Measurements from ENCODE around the gene FGF11. TPM values are rescaled to one million over a fixed set of nuclear protein-coding genes. Genes with fewer than 3 reads are reported as not detected.

FGF11 gene
- total and polyA plus RNA-seq, 2 of the 13 experiments (the other 11 are each of a cell fraction or from before 2014, with no cell fraction given) = 0.20 to 7.6 TPM

DNA sequence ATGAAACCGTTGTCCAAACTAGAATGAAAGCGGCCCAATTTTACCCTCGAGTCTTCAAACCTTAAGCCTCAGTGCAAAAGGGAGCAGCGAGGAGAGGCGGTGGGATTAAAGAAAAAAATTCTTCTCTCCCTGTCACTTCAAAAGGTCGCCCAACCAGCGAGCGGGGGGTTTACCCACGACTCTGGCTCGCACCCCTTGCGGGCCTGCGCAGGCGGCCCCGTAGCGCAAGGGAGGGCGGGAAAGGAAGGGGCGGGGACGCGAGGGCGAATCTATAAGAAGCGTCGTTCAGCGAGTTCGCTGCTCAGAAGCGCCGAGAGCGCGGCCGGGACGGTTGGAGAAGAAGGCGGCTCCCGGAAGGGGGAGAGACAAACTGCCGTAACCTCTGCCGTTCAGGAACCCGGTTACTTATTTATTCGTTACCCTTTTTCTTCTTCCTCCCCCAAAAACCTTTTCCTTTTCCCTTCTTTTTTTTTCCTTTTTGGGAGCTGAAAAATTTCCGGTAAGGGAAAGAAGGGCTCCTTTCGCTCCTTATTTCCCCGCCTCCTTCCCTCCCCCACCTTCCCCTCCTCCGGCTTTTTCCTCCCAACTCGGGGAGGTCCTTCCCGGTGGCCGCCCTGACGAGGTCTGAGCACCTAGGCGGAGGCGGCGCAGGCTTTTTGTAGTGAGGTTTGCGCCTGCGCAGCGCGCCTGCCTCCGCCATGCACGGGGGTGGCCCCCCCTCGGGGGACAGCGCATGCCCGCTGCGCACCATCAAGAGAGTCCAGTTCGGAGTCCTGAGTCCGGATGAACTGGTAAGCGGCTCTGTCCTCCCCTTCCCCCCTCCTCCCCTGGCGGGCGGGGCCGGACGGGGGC lies 45.0 kb downstream of the FGF11 start, which contains the start of gene POLR2A (continued):
- TF ChIP-seq LCORL (IDR thresholded peaks at IDR 0.05) (no peak), LCORL (CRISPR knock-in tag; IDR thresholded peaks at IDR 0.05) (peak; percentile 53; the same call in 1 of the 2 replicates), ZNF782 (CRISPR knock-in tag; IDR thresholded peaks at IDR 0.05; ENCODE audit: borderline replicate concordance) (0 out of 2 replicates have a peak, but pooled peaks have one; percentile 20), MYC (CRISPR knock-in tag; IDR thresholded peaks at IDR 0.05; ENCODE audit: borderline replicate concordance) (peak; percentile 71), ARHGAP35 (CRISPR knock-in tag; IDR thresholded peaks at IDR 0.05; ENCODE audit: borderline replicate concordance) (peak; percentile 44; the same call in 1 of the 2 replicates), ZC3H13 (CRISPR knock-in tag; IDR thresholded peaks at IDR 0.05) (peak; percentile 38), PCBP1 (IDR thresholded peaks at IDR 0.05; ENCODE audit: borderline replicate concordance, low read depth, low read length) (peak; percentile 85; the same call in 1 of the 2 replicates), ZNF34 (CRISPR knock-in tag; IDR thresholded peaks at IDR 0.05; ENCODE audit: borderline replicate concordance) (peak; percentile 90; the same call in 1 of the 2 replicates), ZNF672 (CRISPR knock-in tag; IDR thresholded peaks at IDR 0.05) (peak; percentile 71; the same call in 1 of the 2 replicates), GATA4 (IDR thresholded peaks at IDR 0.05; ENCODE audit: borderline replicate concordance, low read depth) (peak; percentile 97), ZEB1 (IDR thresholded peaks at IDR 0.05; ENCODE audit: insufficient replicate concordance, low read depth) (peak; percentile 80), CHD2 (IDR thresholded peaks at IDR 0.05; ENCODE audit: low read depth, low read length) (peak; percentile 62; the same call in 1 of the 2 replicates), ZNF547 (CRISPR knock-in tag; IDR thresholded peaks at IDR 0.05) (no peak), ZNF281 (CRISPR knock-in tag; IDR thresholded peaks at IDR 0.05; ENCODE audit: borderline replicate concordance) (peak; percentile 89), BRD4 (CRISPR knock-in tag; IDR thresholded peaks at IDR 0.05) (peak; percentile 74; the same call in 1 of the 2 replicates), TMF1 (CRISPR knock-in tag; IDR thresholded peaks at IDR 0.05; ENCODE audit: low read depth) (no peak; the same call in 1 of the 2 replicates), ZNF670 (CRISPR knock-in tag; IDR thresholded peaks at IDR 0.05; ENCODE audit: borderline replicate concordance) (no peak), THAP9 (CRISPR knock-in tag; IDR thresholded peaks at IDR 0.05; ENCODE audit: borderline replicate concordance) (peak; percentile 36; the same call in 1 of the 2 replicates), ARID2 (CRISPR knock-in tag; IDR thresholded peaks at IDR 0.05; ENCODE audit: borderline replicate concordance) (no peak)
- TF ChIP-seq, protein P1, sequence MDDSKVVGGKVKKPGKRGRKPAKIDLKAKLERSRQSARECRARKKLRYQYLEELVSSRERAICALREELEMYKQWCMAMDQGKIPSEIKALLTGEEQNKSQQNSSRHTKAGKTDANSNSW (CRISPR knock-in tag; IDR thresholded peaks at IDR 0.05; ENCODE audit: borderline replicate concordance) = no peak

Data from HepG2 (cell line).